HepG2 (cell line): Measurements from ENCODE around the gene SLC25A19. TPM values are rescaled to one million over a fixed set of nuclear protein-coding genes. Genes with fewer than 3 reads are reported as not detected.

ENCODE experiments used
- GLMP ChIP-seq: sonication (generic); formaldehyde crosslinking; IDR thresholded peaks from 2 replicates; pipeline ENCODE4 v1.9.0; 2021; ENCODE audit warnings: missing genetic modification reagents, mild to moderate bottlenecking, borderline replicate concordance
- KAT7 ChIP-seq: IDR thresholded peaks from 2 replicates; pipeline ENCODE4 v1.6.1; 2018; ENCODE audit warnings: borderline replicate concordance, missing compliant biosample characterization
- KIAA2018 ChIP-seq: sonication (generic); formaldehyde crosslinking; IDR thresholded peaks from 2 replicates; pipeline ENCODE4 v1.5.0; 2020; ENCODE audit warnings: mild to moderate bottlenecking, missing genetic modification reagents, borderline replicate concordance
- RAD51 ChIP-seq: fragments of 450-650 bp; IDR thresholded peaks from 2 replicates; pipeline ENCODE4 v1.6.1; 2016; ENCODE audit warnings: borderline replicate concordance
- SP140L ChIP-seq: sonication (generic); formaldehyde crosslinking; IDR thresholded peaks from 2 replicates; pipeline ENCODE4 v1.4.0; 2020; ENCODE audit warnings: missing genetic modification reagents, borderline replicate concordance
- ZNF331 ChIP-seq: sonication (generic); formaldehyde crosslinking; IDR thresholded peaks from 2 replicates; pipeline ENCODE4 v1.4.0; 2020; ENCODE audit warnings: missing genetic modification reagents
- ZNF619 ChIP-seq: sonication (generic); formaldehyde crosslinking; IDR thresholded peaks from 2 replicates; pipeline ENCODE4 v1.4.0; 2020; ENCODE audit warnings: mild to moderate bottlenecking, missing genetic modification reagents
- polyA plus RNA-seq, 8 experiments: library from polyadenylated mRNA; depleted of rRNA in 3 of 8; stranded (reverse) in 7 of 8; unstranded in 1 of 8; fragments of >200 nt; fragmentation: Illumina TruSeq in 4 of 8; extraction: Trizol in 4 of 8; gene quantifications; 2 replicates each; pipeline versions ENCODE4 v1.2.1 to v1.2.3, GENCODE V29; 2011 to 2016; ENCODE audit warnings: low read depth in 4 of 8, missing spikeins in 1 of 8, mixed read lengths in 1 of 8; ENCODE audit not compliant: insufficient read depth in 1 of 8
- total RNA-seq, 5 experiments: library from RNA; depleted of rRNA; stranded (reverse); fragments of >200 nt; fragmentation: Illumina TruSeq; extraction: Trizol; gene quantifications; 2 replicates each; pipeline ENCODE4 v1.2.3, GENCODE V29; 2016; ENCODE audit warnings: low read depth in 1 of 5
- TF ChIP-seq, protein P1 (sequence below): sonication (generic); formaldehyde crosslinking; IDR thresholded peaks from 2 replicates; pipeline ENCODE4 v1.5.0; 2020; ENCODE audit warnings: missing genetic modification reagents
- TF ChIP-seq, protein P2 (sequence below): sonication (generic); formaldehyde crosslinking; IDR thresholded peaks from 2 replicates; pipeline ENCODE4 v1.4.0; 2020; ENCODE audit warnings: missing genetic modification reagents
- TF ChIP-seq, protein P3 (sequence below): sonication (generic); formaldehyde crosslinking; IDR thresholded peaks from 2 replicates; pipeline ENCODE4 v1.8.0; 2022; ENCODE audit warnings: missing genetic modification reagents, mild to moderate bottlenecking, borderline replicate concordance

The SLC25A19 gene
- total and polyA plus RNA-seq, 2 of the 13 experiments (the other 11 are each of a cell fraction or from before 2014, with no cell fraction given) = 24.4 to 41.4 TPM

DNA sequence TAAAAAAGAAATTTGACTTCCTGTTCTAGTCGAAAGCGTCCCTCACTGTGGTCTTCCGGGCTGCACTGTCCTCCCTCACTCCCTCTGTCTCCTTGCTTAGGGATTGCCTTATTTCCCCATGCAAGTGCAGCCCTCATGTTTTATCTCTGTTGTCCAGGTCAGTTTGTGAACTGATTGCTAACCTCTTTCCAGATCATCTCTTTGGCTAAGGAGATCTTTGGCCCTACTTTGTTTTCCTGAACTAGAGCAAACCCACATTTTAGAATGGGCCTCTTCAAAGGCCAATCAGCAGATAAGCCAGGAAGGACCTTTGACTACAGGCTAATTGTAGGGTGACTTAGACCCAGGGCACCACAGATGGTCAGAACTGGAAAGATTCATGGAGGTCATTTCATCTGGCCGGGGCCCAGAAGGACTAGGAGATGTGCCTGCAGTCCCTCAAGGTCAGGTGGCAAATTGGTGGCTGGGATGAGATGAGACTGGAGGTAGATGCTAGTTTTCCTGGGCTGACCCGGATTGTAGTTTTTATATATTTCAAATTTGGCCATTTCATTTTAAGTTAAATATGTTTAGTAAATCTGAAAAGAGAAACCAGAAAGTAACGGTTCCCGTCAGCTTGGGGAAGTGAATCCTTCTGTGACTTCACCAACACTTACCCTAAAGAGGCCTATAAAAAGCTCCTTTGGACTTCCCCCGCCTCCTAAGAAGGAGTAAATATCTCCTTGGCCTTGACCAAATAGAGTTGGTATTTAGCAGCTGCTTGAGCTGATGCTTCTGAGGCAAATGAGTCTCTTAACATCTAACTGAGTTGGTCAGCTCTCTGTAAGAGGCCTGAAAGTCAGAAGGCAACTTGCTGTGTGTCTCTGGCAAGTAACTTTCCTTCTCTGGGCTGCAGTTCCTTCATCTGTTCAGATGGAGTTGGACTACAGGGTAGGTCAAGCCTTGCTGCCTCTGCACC, 6.2 kb upstream of the SLC25A19 start (continued):
- TF ChIP-seq, protein P1, sequence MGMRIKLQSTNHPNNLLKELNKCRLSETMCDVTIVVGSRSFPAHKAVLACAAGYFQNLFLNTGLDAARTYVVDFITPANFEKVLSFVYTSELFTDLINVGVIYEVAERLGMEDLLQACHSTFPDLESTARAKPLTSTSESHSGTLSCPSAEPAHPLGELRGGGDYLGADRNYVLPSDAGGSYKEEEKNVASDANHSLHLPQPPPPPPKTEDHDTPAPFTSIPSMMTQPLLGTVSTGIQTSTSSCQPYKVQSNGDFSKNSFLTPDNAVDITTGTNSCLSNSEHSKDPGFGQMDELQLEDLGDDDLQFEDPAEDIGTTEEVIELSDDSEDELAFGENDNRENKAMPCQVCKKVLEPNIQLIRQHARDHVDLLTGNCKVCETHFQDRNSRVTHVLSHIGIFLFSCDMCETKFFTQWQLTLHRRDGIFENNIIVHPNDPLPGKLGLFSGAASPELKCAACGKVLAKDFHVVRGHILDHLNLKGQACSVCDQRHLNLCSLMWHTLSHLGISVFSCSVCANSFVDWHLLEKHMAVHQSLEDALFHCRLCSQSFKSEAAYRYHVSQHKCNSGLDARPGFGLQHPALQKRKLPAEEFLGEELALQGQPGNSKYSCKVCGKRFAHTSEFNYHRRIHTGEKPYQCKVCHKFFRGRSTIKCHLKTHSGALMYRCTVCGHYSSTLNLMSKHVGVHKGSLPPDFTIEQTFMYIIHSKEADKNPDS (CRISPR knock-in tag) = peak; percentile 88; the same call in 1 of the 2 replicates
- TF ChIP-seq RAD51 (no peak), SP140L (CRISPR knock-in tag) (peak; percentile 70; the same call in 1 of the 2 replicates), ZNF331 (CRISPR knock-in tag) (peak; percentile 91), KIAA2018 (CRISPR knock-in tag) (0 out of 2 replicates have a peak, but pooled peaks have one; percentile 51), ZNF619 (CRISPR knock-in tag) (0 out of 2 replicates have a peak, but pooled peaks have one; percentile 40), KAT7 (no peak), GLMP (CRISPR knock-in tag) (no peak)
- TF ChIP-seq, protein P2, sequence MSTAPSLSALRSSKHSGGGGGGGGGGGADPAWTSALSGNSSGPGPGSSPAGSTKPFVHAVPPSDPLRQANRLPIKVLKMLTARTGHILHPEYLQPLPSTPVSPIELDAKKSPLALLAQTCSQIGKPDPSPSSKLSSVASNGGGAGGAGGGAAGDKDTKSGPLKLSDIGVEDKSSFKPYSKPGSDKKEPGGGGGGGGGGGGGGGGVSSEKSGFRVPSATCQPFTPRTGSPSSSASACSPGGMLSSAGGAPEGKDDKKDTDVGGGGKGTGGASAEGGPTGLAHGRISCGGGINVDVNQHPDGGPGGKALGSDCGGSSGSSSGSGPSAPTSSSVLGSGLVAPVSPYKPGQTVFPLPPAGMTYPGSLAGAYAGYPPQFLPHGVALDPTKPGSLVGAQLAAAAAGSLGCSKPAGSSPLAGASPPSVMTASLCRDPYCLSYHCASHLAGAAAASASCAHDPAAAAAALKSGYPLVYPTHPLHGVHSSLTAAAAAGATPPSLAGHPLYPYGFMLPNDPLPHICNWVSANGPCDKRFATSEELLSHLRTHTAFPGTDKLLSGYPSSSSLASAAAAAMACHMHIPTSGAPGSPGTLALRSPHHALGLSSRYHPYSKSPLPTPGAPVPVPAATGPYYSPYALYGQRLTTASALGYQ (CRISPR knock-in tag) = peak; percentile 90
- TF ChIP-seq, protein P3, sequence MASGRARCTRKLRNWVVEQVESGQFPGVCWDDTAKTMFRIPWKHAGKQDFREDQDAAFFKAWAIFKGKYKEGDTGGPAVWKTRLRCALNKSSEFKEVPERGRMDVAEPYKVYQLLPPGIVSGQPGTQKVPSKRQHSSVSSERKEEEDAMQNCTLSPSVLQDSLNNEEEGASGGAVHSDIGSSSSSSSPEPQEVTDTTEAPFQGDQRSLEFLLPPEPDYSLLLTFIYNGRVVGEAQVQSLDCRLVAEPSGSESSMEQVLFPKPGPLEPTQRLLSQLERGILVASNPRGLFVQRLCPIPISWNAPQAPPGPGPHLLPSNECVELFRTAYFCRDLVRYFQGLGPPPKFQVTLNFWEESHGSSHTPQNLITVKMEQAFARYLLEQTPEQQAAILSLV (CRISPR knock-in tag) = peak; percentile 51; the same call in 1 of the 2 replicates
